B cell (primary cell): ENCODE results near the gene MRPL28. TPM values are rescaled to one million over a fixed set of nuclear protein-coding genes. Genes with fewer than 3 reads are reported as not detected.

ENCODE experiments used
- ATAC-seq: fragments of 200-7000 bp; cut with Tn5 transposase; one replicate; pipeline ENCODE4 v1.10.0; 2021; ENCODE audit warnings: low read depth, mild to moderate bottlenecking, moderate number of reproducible peaks, moderate library complexity
- CTCF ChIA-PET: fragments of 350-600 bp; sonication (Branson Sonifier 250); formaldehyde crosslinking; loops from one replicate; lab custom pipeline; 2021; ENCODE audit warnings: antibody characterized with exemption, inconsistent platforms; lab: Charles Lee
- POLR2A ChIA-PET: fragments of 350-600 bp; sonication (Branson Sonifier 250); formaldehyde crosslinking; loops from one replicate; lab custom pipeline; 2021; ENCODE audit warnings: antibody characterized with exemption; lab: Charles Lee
- DNase-seq: peaks from one replicate; pipeline ENCODE4 v3.0.0; 2013
- H2AFZ ChIP-seq: 2 replicates; pipeline ENCODE4 v1.6.1; 2012; ENCODE audit warnings: mild to moderate bottlenecking, low read depth, low read length; ENCODE audit not compliant: insufficient read depth, poor library complexity, severe bottlenecking
- H3K27ac ChIP-seq, 2 donors: 1 replicate in 1 of 2; 2 replicates in 1 of 2; pipeline ENCODE4 v1.5.1; 2012 to 2013; ENCODE audit warnings: low read length in 2 of 2, mild to moderate bottlenecking in 2 of 2, moderate library complexity in 1 of 2
- H3K27me3 ChIP-seq, 4 experiments: fragments of 200-600 bp in 1 of 4; sonication (generic) in 1 of 4; replicated peaks in 1 of 4; 1 replicate in 2 of 4; 2 replicates in 2 of 4; pipeline versions ENCODE4 v1.6.1 to v1.7.0; 2013 to 2016; ENCODE audit warnings: low read length in 3 of 4, mild to moderate bottlenecking in 2 of 4, mixed read lengths in 1 of 4, moderate library complexity in 1 of 4; ENCODE audit not compliant: insufficient read depth in 4 of 4, control insufficient read depth in 3 of 4; ENCODE audit errors: control extremely low read depth in 1 of 4
- H3K36me3 ChIP-seq, 2 experiments: replicated peaks in 1 of 2; 1 replicate in 1 of 2; 2 replicates in 1 of 2; pipeline versions ENCODE4 v1.6.1 to v1.7.1; 2013; ENCODE audit warnings: low read length in 1 of 2; ENCODE audit not compliant: insufficient read depth in 2 of 2, control insufficient read depth in 1 of 2; ENCODE audit errors: control extremely low read depth in 1 of 2, extremely low read depth in 1 of 2
- H3K4me1 ChIP-seq, 2 donors: fragments of 200-600 bp in 1 of 2; sonication (generic) in 1 of 2; 1 replicate in 1 of 2; 2 replicates in 1 of 2; pipeline versions ENCODE4 v1.5.1 to v1.6.1; 2013 to 2017; ENCODE audit warnings: low read length in 2 of 2; ENCODE audit not compliant: control insufficient read depth in 2 of 2, insufficient read depth in 2 of 2
- H3K4me2 ChIP-seq: replicated peaks from 2 replicates; pipeline ENCODE3; 2012; ENCODE audit warnings: mild to moderate bottlenecking, low read depth, low read length; ENCODE audit not compliant: poor library complexity, severe bottlenecking
- H3K4me3 ChIP-seq, 5 experiments: fragments of 200-600 bp in 1 of 5; sonication (generic) in 1 of 5; 1 replicate in 3 of 5; 2 replicates in 2 of 5; pipeline versions ENCODE4 v1.5.1 to v1.7.0; 2011 to 2016; ENCODE audit warnings: low read length in 4 of 5, mild to moderate bottlenecking in 4 of 5, low read depth in 2 of 5, control low read depth in 1 of 5, moderate library complexity in 1 of 5; ENCODE audit not compliant: insufficient read depth in 1 of 5; ENCODE audit errors: control extremely low read depth in 1 of 5, extremely low read depth in 1 of 5
- H3K79me2 ChIP-seq: fragments of 200-600 bp; sonication (generic); one replicate; pipeline ENCODE4 v1.6.0; 2016; ENCODE audit warnings: low read length; ENCODE audit not compliant: control insufficient read depth, insufficient read depth
- H3K9ac ChIP-seq: fragments of 200-600 bp; sonication (generic); 2 replicates; pipeline ENCODE4 v1.6.1; 2017; ENCODE audit warnings: mild to moderate bottlenecking, low read length, moderate library complexity
- H3K9me3 ChIP-seq, 3 donors: one replicate each; pipeline versions ENCODE4 v1.6.1 to v1.7.1; 2013; ENCODE audit warnings: low read length in 2 of 3; ENCODE audit not compliant: control insufficient read depth in 2 of 3, insufficient read depth in 1 of 3; ENCODE audit errors: control extremely low read depth in 1 of 3
- H4K20me1 ChIP-seq: 2 replicates; pipeline ENCODE4 v1.6.0; 2012; ENCODE audit warnings: mild to moderate bottlenecking, low read length; ENCODE audit not compliant: insufficient read depth, control insufficient read depth, poor library complexity, severe bottlenecking
- H3K27ac Mint-ChIP-seq: one replicate; pipeline ENCODE4 v1.8.0; 2021; ENCODE audit warnings: mixed read lengths
- H3K27me3 Mint-ChIP-seq: one replicate; pipeline ENCODE4 v1.8.0; 2021; ENCODE audit warnings: mixed read lengths
- H3K4me1 Mint-ChIP-seq: one replicate; pipeline ENCODE4 v1.8.0; 2021; ENCODE audit warnings: mixed read lengths
- H3K4me3 Mint-ChIP-seq: one replicate; pipeline ENCODE4 v1.8.0; 2021; ENCODE audit warnings: mixed read lengths
- H3K9me3 Mint-ChIP-seq: one replicate; pipeline ENCODE4 v1.8.0; 2022; ENCODE audit warnings: mixed read lengths; ENCODE audit not compliant: insufficient read depth
- EZH2 ChIP-seq: IDR thresholded peaks from 2 replicates; pipeline ENCODE4 v1.6.1; 2012; ENCODE audit warnings: borderline replicate concordance, low read depth, mild to moderate bottlenecking, moderate library complexity, low read length; ENCODE audit not compliant: insufficient read depth, poor library complexity, severe bottlenecking
- WGBS: methylation state at CpG from one replicate; pipeline ENCODE4 v1.1.5; 2013; ENCODE audit warnings: missing lambda C conversion rate; ENCODE audit not compliant: insufficient coverage; 5-methylcytosine and 5-hydroxymethylcytosine counted together
- intact Hi-C: fragments of 100-400 bp; cut with micrococcal nuclease; formaldehyde crosslinking; loops from one replicate; pipeline ENCODE4 v1.10.0; 2022
- polyA plus RNA-seq: library from polyadenylated mRNA; depleted of rRNA; stranded (reverse); fragments of >200 nt; gene quantifications from 2 replicates; pipeline ENCODE4 v1.2.3, GENCODE V29; 2012
- total RNA-seq, 2 donors: library from RNA; stranded (reverse); fragments of 120-200 nt in 1 of 2; gene quantifications; 1 replicate in 1 of 2; 2 replicates in 1 of 2; pipeline versions ENCODE4 v1.2.3 to v1.2.4, GENCODE V29; 2013 to 2022
- TF ChIP-seq, protein P1 (sequence below): fragments of 200-600 bp; IDR thresholded peaks from one replicate; pipeline ENCODE4 v1.8.0; 2022; ENCODE audit warnings: antibody characterized with exemption, mild to moderate bottlenecking

The MRPL28 gene
- total and polyA plus RNA-seq, 2 donors (not counting 1 experiment from before 2014, with no cell fraction given): 44.3 to 67.7 TPM

DNA sequence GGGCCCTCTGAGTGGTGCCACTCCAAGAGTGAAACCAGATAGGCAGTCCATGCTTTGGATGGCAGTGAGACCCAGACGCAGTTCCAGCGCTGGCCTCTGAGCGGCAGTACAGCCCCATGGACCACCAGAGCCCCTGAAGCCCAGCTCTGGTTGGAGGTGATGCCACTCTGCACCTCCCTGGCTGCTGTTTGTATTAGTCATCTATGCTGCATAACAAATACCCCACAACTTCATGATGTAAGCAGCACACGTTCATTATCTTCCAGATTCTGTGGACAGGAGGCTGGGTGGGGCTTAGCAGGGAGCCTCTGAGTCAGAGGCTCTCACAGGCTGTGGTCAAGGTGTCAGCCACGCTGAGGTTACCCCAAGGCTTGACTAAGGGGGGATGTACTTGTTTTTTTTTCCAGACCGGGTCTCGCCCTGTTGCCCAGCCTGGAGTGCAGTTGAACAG, 21.6 kb upstream of the MRPL28 start:
- H3K27ac ChIP-seq: no peak overlapping the region
- DNase-seq: peak; percentile 79
- POLR2A ChIA-PET: interaction anchor here (0.6 to 1.3 kb wide), 3 partner anchors 9 to 168 kb away, joined by 3 to 9 read pairs (median 5); partner anchors contain the start of gene DECR2

DNA sequence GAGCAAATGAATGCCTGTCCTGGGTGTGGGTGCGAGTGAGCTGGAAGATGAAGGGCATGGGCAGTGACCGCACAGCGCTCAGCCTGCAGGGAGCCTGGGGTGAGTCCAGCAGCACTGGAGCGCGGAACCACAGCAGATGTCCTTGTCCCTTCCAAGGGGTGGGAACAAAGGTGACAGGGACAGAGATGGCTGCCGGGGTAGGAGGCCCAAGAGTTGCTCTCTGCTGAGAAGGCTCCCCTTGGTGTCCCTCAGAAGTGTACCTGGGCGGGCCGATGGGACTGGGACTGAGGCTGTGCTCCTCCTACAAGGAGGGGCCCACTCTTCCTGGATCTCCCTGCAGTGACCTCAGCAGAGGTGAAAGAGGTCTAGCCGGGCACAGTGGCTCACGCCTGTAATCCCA, 19.0 kb upstream of the MRPL28 start:
- H2AFZ ChIP-seq: no peak overlapping the region
- no peak overlapping the region for H3K27ac ChIP-seq
- DNase-seq: no peak
- H3K4me1 Mint-ChIP-seq: peaks cover 6% of the 10 kb centered on the region
- no peaks in the 10 kb centered on the region for H3K27me3 ChIP-seq
- no peaks in the 10 kb centered on the region for H4K20me1 ChIP-seq
- H3K79me2 ChIP-seq: no peaks in the 10 kb centered on the region
- no peak overlapping the region for H3K27ac Mint-ChIP-seq
- H3K27me3 Mint-ChIP-seq: no peaks in the 10 kb centered on the region
- intact Hi-C loops: no loop called here
- H3K4me3 Mint-ChIP-seq: no peak overlapping the region
- peaks cover 0 to 3% of the 10 kb centered on the region in 2 donors for H3K4me1 ChIP-seq
- no peak overlapping the region for H3K4me3 ChIP-seq
- H3K9ac ChIP-seq: no peak overlapping the region
- CTCF ChIA-PET: interaction anchor here (1.2 kb wide), 1 partner anchor 11 kb away, joined by 3 read pairs; no protein-coding TSS in a partner anchor
- no peak for ATAC-seq
- POLR2A ChIA-PET: interaction anchor here (0.7 kb wide), 1 partner anchor 335 kb away, joined by 3 read pairs; no protein-coding TSS in a partner anchor
- H3K9me3 Mint-ChIP-seq: no peaks in the 10 kb centered on the region
- TF ChIP-seq, protein P1, sequence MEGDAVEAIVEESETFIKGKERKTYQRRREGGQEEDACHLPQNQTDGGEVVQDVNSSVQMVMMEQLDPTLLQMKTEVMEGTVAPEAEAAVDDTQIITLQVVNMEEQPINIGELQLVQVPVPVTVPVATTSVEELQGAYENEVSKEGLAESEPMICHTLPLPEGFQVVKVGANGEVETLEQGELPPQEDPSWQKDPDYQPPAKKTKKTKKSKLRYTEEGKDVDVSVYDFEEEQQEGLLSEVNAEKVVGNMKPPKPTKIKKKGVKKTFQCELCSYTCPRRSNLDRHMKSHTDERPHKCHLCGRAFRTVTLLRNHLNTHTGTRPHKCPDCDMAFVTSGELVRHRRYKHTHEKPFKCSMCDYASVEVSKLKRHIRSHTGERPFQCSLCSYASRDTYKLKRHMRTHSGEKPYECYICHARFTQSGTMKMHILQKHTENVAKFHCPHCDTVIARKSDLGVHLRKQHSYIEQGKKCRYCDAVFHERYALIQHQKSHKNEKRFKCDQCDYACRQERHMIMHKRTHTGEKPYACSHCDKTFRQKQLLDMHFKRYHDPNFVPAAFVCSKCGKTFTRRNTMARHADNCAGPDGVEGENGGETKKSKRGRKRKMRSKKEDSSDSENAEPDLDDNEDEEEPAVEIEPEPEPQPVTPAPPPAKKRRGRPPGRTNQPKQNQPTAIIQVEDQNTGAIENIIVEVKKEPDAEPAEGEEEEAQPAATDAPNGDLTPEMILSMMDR: no peak
- no peak for TF ChIP-seq EZH2
- no peak overlapping the region for H3K4me2 ChIP-seq
- no peaks in the 10 kb centered on the region for H3K36me3 ChIP-seq
- 88% methylated on average over 9 of the region's 10 CpGs for WGBS
- peaks cover 0 to 5% (median 0%) of the 10 kb centered on the region in 3 donors for H3K9me3 ChIP-seq

More for the DNA sequence above, 21.6 kb upstream of the MRPL28 start:
- Histone ChIP-seq H3K79me2 (no peaks in the 10 kb centered on the region), H3K27me3 (no peaks in the 10 kb centered on the region), H3K9ac (no peak overlapping the region), H2AFZ (no peak overlapping the region), H3K4me1 (peaks cover 13 to 23% of the 10 kb centered on the region in 2 donors), H3K4me2 (no peak overlapping the region), H4K20me1 (no peaks in the 10 kb centered on the region), H3K4me3 (no peak overlapping the region), H3K9me3 (peaks cover 0 to 11% (median 0%) of the 10 kb centered on the region in 3 donors), H3K36me3 (no peaks in the 10 kb centered on the region)
- 74% methylated on average over 7 of the region's 7 CpGs for WGBS
- H3K4me3 Mint-ChIP-seq: no peak overlapping the region
- no peaks in the 10 kb centered on the region for H3K27me3 Mint-ChIP-seq
- intact Hi-C loops: loop anchor here (5.0 kb wide), 2 partner anchors 95 to 275 kb away; partner anchors contain the start of gene RHOT2
- peak; percentile 83 for ATAC-seq
- peak overlapping the region; percentile 38 for H3K27ac Mint-ChIP-seq
- H3K9me3 Mint-ChIP-seq: no peaks in the 10 kb centered on the region
- CTCF ChIA-PET: interaction anchor here (0.6 to 2.6 kb wide), 7 partner anchors 9 to 185 kb away, joined by 3 to 19 read pairs (median 4); partner anchors contain the start of genes DECR2, LUC7L and NHLRC4
- H3K4me1 Mint-ChIP-seq: peaks cover 16% of the 10 kb centered on the region
- TF ChIP-seq EZH2: no peak
- TF ChIP-seq, protein P1: peak; percentile 82
